Type B pancreatic cell (in vitro differentiated cells): ENCODE data around the gene FAM169A. TPM values are rescaled to one million over a fixed set of nuclear protein-coding genes. Genes with fewer than 3 reads are reported as not detected.
"Not testable (repeated sequence)": the region's sequence is repeated elsewhere in the genome, so short reads cannot be mapped to it uniquely, and the experiment has no call there.

ENCODE experiments used
- DNase-seq: peaks from one replicate; pipeline ENCODE4 v3.0.0; 2021; ENCODE audit warnings: mixed read lengths; ENCODE audit not compliant: unreplicated experiment; ENCODE audit errors: extremely low spot score
- H3K27ac Mint-ChIP-seq: 2 replicates; pipeline ENCODE4 v1.8.0; 2021; ENCODE audit warnings: mild to moderate bottlenecking, mixed read lengths
- H3K27me3 Mint-ChIP-seq: 2 replicates; pipeline ENCODE4 v1.8.0; 2021; ENCODE audit warnings: mixed read lengths
- H3K36me3 Mint-ChIP-seq: 2 replicates; pipeline ENCODE4 v1.8.0; 2021; ENCODE audit warnings: mixed read lengths
- H3K4me1 Mint-ChIP-seq: one replicate; pipeline ENCODE4 v1.8.0; 2021; ENCODE audit warnings: mixed read lengths; ENCODE audit not compliant: unreplicated experiment
- H3K4me3 Mint-ChIP-seq: 2 replicates; pipeline ENCODE4 v1.8.0; 2021; ENCODE audit warnings: mild to moderate bottlenecking, mixed read lengths
- H3K9me3 Mint-ChIP-seq: 2 replicates; pipeline ENCODE4 v1.8.0; 2021; ENCODE audit warnings: mixed read lengths
- CTCF ChIP-seq: fragments of 200-600 bp; sonication (generic); conservative IDR thresholded peaks from 2 replicates; pipeline ENCODE4 v1.5.0; 2021; ENCODE audit warnings: antibody characterized with exemption, mild to moderate bottlenecking
- total RNA-seq: library from RNA; stranded (reverse); gene quantifications from 2 replicates; pipeline ENCODE4 v1.2.1, GENCODE V29; 2021; ENCODE audit warnings: low replicate concordance

Gene FAM169A
- total RNA-seq, 1 donor from 2014 or later, result 14.5 TPM

- Mint-ChIP-seq H3K27ac (no peak overlapping the region), H3K9me3 (no peaks in the 10 kb centered on the region), H3K4me3 (no peak overlapping the region), H3K36me3 (peaks cover 6% of the 10 kb centered on the region), H3K4me1 (peaks cover 12% of the 10 kb centered on the region), H3K27me3 (no peaks in the 10 kb centered on the region)
- DNase-seq, result no peak
- no peak for TF ChIP-seq CTCF
Observed at GRCh38 chr5:74763504-74763903, 102.7 kb downstream of the FAM169A start.

GRCh38 chr5:74762599-74762998 is 103.6 kb downstream of the FAM169A start:
- no peak for TF ChIP-seq CTCF
- no peak overlapping the region for H3K4me3 Mint-ChIP-seq
- H3K9me3 Mint-ChIP-seq, result no peaks in the 10 kb centered on the region
- no peak overlapping the region for H3K27ac Mint-ChIP-seq
- DNase-seq, result no peak
- H3K4me1 Mint-ChIP-seq, result peaks cover 12% of the 10 kb centered on the region
- peaks cover 13% of the 10 kb centered on the region for H3K36me3 Mint-ChIP-seq
- no peaks in the 10 kb centered on the region for H3K27me3 Mint-ChIP-seq

GRCh38 chr5:74761241-74761640 is 104.9 kb downstream of the FAM169A start:
- TF ChIP-seq CTCF, result no peak
- peaks cover 25% of the 10 kb centered on the region for H3K36me3 Mint-ChIP-seq
- H3K4me1 Mint-ChIP-seq, result peaks cover 9% of the 10 kb centered on the region
- no peak for DNase-seq
- H3K27me3 Mint-ChIP-seq, result no peaks in the 10 kb centered on the region
- no peaks in the 10 kb centered on the region for H3K9me3 Mint-ChIP-seq
- no peak overlapping the region for H3K27ac Mint-ChIP-seq
- no peak overlapping the region for H3K4me3 Mint-ChIP-seq

GRCh38 chr5:74748742-74749141 is 117.4 kb downstream of the FAM169A start:
- H3K9me3 Mint-ChIP-seq, DNase-seq, H3K27me3 Mint-ChIP-seq, H3K4me3 Mint-ChIP-seq, H3K4me1 Mint-ChIP-seq, H3K27ac Mint-ChIP-seq: not testable (repeated sequence)
- peaks cover 42% of the 10 kb centered on the region for H3K36me3 Mint-ChIP-seq

GRCh38 chr5:74738406-74738805 is 127.8 kb downstream of the FAM169A start:
- Mint-ChIP-seq H3K27me3 (no peaks in the 10 kb centered on the region), H3K9me3 (no peaks in the 10 kb centered on the region), H3K4me1 (no peaks in the 10 kb centered on the region), H3K27ac (no peak overlapping the region), H3K4me3 (no peak overlapping the region), H3K36me3 (peaks cover 15% of the 10 kb centered on the region)
- no peak for DNase-seq
- TF ChIP-seq CTCF, result no peak

GRCh38 chr5:74736759-74737158 is 129.4 kb downstream of the FAM169A start:
- TF ChIP-seq CTCF, result no peak
- no peaks in the 10 kb centered on the region for H3K4me1 Mint-ChIP-seq
- no peaks in the 10 kb centered on the region for H3K27me3 Mint-ChIP-seq
- no peaks in the 10 kb centered on the region for H3K9me3 Mint-ChIP-seq
- DNase-seq, result no peak
- H3K27ac Mint-ChIP-seq, result no peak overlapping the region
- peaks cover 19% of the 10 kb centered on the region for H3K36me3 Mint-ChIP-seq
- H3K4me3 Mint-ChIP-seq, result no peak overlapping the region

Other genes starting within 250 kb of the FAM169A start
- 83.2 and 96.8 TPM in 2 replicates for gene ENC1, start 225.7 kb downstream of the FAM169A start, total RNA-seq
- 76.6 and 114 TPM in 2 replicates for gene HEXB, start 181.2 kb downstream of the FAM169A start, total RNA-seq
- gene GFM2, start 99.3 kb downstream of the FAM169A start, total RNA-seq, result 30.9 and 32.0 TPM in 2 replicates
- gene NSA2, start 99.1 kb downstream of the FAM169A start, total RNA-seq, result 73.5 and 77.2 TPM in 2 replicates
- 7.1 and 8.3 TPM in 2 replicates for gene GCNT4, start 186.2 kb upstream of the FAM169A start, total RNA-seq